Activated CD8-positive, alpha-beta T cell treated with anti-CD3 and anti-CD28 coated beads, Interleukin-2, amount 10 ng/mL, durations not matched to agents 7 days and 5 days (primary cell): ENCODE results near the gene SIM2. TPM values are rescaled to one million over a fixed set of nuclear protein-coding genes. Genes with fewer than 3 reads are reported as not detected.

ENCODE experiments used
- ATAC-seq: fragments of 150-1000 bp; cut with Tn5 transposase; one replicate; pipeline ENCODE4 v1.10.0; 2021; ENCODE audit warnings: moderate library complexity
- CTCF ChIA-PET: fragments of 350-600 bp; sonication (Branson Sonifier 250); formaldehyde crosslinking; loops from one replicate; lab custom pipeline; 2021; ENCODE audit warnings: antibody characterized with exemption; lab: Charles Lee
- POLR2A ChIA-PET: fragments of 350-600 bp; sonication (Branson Sonifier 250); formaldehyde crosslinking; loops from one replicate; lab custom pipeline; 2021; ENCODE audit warnings: antibody characterized with exemption; lab: Charles Lee
- DNase-seq: peaks from one replicate; pipeline ENCODE4 v3.0.0-alpha.2; 2020
- H3K27ac Mint-ChIP-seq: one replicate; pipeline ENCODE4 v1.8.0; 2021; ENCODE audit warnings: mild to moderate bottlenecking, mixed read lengths
- H3K27me3 Mint-ChIP-seq: one replicate; pipeline ENCODE4 v1.8.0; 2021; ENCODE audit warnings: low read depth, mixed read lengths
- H3K36me3 Mint-ChIP-seq: one replicate; pipeline ENCODE4 v1.8.0; 2021; ENCODE audit warnings: low read depth, mixed read lengths
- H3K4me1 Mint-ChIP-seq: one replicate; pipeline ENCODE4 v1.8.0; 2021; ENCODE audit warnings: low read depth, mixed read lengths
- H3K4me3 Mint-ChIP-seq: one replicate; pipeline ENCODE4 v1.8.0; 2021; ENCODE audit warnings: mild to moderate bottlenecking, mixed read lengths
- H3K9me3 Mint-ChIP-seq: one replicate; pipeline ENCODE4 v1.8.0; 2022; ENCODE audit warnings: mixed read lengths; ENCODE audit not compliant: insufficient read depth
- total RNA-seq, 2 experiments: library from RNA; stranded (reverse); gene quantifications; one replicate each; pipeline ENCODE4 v1.2.3, GENCODE V29; 2021

SIM2 gene
- total RNA-seq, 2 experiments from 2014 or later = not detected

DNA sequence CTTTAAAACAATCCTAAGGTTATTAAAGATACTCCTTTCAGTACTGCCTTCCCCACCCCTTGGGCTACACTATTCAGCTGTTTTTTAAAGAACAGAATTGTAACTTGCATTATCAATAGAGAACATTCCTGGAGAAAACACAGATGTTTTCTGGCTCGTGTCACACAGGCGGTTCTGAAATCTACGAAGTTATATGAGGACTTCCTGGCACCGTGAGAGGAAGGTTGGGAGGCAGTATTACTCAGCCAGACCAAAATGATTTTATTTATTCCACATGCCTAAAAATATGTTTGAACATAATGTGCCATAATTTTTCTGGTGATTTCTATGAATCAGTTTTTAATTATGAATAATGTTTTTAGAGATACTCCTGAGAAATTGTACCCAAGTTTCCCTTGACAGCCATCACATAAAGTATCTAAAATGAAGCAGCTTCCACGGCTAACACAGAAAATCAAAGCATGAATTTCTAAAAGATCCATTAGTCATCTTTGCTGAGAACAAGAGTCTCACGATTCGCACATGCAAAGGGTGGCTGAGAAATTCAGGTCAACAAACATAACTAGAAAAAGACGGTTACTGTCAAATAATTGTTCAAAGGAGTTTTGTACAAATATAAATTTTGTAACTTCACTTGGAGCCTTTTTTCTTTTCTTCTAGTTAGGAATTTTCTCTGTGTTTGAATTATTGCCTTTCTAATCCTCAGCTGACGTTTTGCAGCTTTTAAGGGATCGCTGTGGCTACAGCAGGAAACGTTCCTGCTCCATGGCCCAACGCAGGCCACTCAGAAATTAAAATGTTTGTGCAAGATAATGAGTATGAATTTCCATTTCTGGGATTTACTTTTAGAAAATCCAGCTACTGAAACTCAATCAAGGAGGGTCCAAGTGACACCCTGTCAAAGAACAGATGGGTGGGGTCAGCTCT, 8.0 kb upstream of the SIM2 start:
- no peaks in the 10 kb centered on the region for H3K36me3 Mint-ChIP-seq
- no peak overlapping the region for H3K4me3 Mint-ChIP-seq
- H3K4me1 Mint-ChIP-seq = peaks cover 5% of the 10 kb centered on the region
- H3K9me3 Mint-ChIP-seq = no peaks in the 10 kb centered on the region
- CTCF ChIA-PET = interaction anchor here (1.5 kb wide), 1 partner anchor 15 kb away, joined by 5 read pairs; no protein-coding TSS in a partner anchor
- DNase-seq = no peak
- POLR2A ChIA-PET = no interaction called here
- H3K27me3 Mint-ChIP-seq = peaks cover 62% of the 10 kb centered on the region
- H3K27ac Mint-ChIP-seq = no peak overlapping the region
- no peak for ATAC-seq

DNA sequence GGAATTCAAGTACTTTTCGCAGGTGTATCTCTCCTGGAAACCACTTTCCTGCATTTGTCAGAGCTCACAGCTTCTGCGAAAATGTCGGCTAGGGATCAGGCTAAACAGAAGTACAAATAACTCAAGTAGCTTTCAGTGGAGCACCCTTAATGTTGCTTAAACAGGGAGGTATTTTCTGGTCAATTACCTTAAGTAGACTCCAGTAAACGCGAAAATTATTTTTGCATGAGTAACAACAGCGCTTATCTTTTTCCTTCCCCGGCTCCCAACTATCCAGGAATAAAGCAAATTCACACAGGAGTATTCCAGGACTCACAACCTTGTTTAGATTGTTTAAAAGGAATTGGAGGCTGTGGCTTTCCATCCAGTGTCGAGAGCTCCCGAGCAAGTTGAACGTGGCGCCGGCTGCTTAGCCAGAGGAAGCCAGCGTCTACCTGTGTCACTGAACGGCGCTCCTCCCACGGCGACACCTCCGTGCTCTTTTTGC, 7.3 kb upstream of the SIM2 start:
- Mint-ChIP-seq H3K4me1 (peaks cover 5% of the 10 kb centered on the region), H3K36me3 (no peaks in the 10 kb centered on the region), H3K27me3 (peaks cover 68% of the 10 kb centered on the region), H3K27ac (no peak overlapping the region), H3K9me3 (no peaks in the 10 kb centered on the region), H3K4me3 (no peak overlapping the region)
- CTCF ChIA-PET = interaction anchor here (1.5 kb wide), 1 partner anchor 15 kb away, joined by 5 read pairs; no protein-coding TSS in a partner anchor
- ATAC-seq = no peak
- no peak for DNase-seq
- POLR2A ChIA-PET = no interaction called here

DNA sequence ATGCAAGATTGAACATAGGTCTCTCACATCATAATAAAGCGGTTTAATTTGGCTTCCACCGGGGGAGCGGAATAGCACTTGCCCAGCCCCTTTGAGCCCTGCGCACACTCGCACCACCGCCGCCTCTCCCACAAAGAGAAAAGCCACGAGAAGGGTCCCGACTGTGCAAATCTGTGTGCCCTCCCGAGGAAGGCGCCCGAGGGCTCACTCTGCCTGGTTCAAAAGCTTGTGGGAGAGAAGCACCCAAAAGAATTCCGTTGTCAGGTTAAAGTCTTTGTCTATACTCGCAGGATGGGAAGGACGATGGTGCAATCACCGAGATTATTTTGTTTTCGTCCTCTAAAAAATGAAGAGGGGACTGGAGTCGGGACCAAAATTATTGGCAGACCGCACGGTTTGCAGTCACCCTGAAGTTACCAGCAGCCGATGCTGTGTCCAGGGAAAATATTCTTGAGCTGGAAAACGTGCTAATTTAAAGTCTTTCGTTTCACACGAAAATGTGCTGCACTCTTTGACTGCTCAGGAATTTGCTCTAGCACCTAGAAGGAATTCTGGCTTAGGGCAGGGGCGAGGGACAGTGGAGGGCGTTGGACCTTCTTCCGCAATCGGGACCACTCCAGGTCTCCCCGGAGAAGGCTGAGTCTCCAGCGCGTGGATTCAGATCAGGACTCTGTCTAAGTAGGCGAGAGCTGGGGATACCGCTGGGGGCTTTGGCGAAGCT, 6.6 kb upstream of the SIM2 start:
- ChIA-PET CTCF (interaction anchor here (0.6 to 1.5 kb wide), 2 partner anchors 14 to 826 kb away, joined by 3 to 5 read pairs; no protein-coding TSS in a partner anchor), POLR2A (no interaction called here)
- DNase-seq (no peak), ATAC-seq (no peak)
- Mint-ChIP-seq H3K4me3 (no peak overlapping the region), H3K9me3 (no peaks in the 10 kb centered on the region), H3K4me1 (peaks cover 5% of the 10 kb centered on the region), H3K36me3 (no peaks in the 10 kb centered on the region), H3K27me3 (peaks cover 73% of the 10 kb centered on the region), H3K27ac (peak overlapping the region; percentile 36)

- CTCF ChIA-PET = interaction anchor here (0.6 kb wide), 1 partner anchor 825 kb away, joined by 3 read pairs; no protein-coding TSS in a partner anchor
- H3K4me1 Mint-ChIP-seq = peaks cover 5% of the 10 kb centered on the region
- POLR2A ChIA-PET = no interaction called here
These were observed 6.0 kb upstream of the SIM2 start for GRCh38 chr21:36692835-36693488.

DNA sequence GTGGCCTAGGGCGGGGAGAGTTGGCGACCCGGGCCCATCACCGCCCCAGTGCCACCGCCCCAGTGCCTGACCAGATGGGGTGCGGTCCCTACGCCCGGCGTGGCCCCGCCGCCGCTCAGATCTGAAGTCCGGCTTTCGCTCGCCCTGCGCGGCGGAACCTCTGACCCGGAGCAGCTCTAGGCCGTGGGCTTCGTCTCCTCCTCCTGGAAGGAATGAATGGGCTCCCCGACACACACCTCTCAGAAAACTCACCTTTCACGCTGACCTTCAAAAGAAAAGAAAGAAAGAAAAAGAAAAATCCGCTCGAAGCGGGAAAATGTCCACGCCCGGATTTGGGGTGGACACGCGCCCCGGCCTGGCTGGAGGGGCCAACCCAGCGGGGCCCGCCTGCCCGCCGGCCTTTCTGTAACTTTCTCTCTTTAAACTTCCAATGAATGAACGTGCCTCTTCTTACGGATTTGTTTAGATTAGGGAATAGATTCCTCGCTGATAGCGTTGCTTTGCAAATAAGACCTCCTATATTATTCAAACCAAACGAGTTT, 5.4 kb upstream of the SIM2 start:
- no peak overlapping the region for H3K4me3 Mint-ChIP-seq
- ATAC-seq (no peak), DNase-seq (no peak)
- H3K27me3 Mint-ChIP-seq = peaks cover 79% of the 10 kb centered on the region
- ChIA-PET POLR2A (no interaction called here), CTCF (no interaction called here)
- no peaks in the 10 kb centered on the region for H3K36me3 Mint-ChIP-seq
- H3K4me1 Mint-ChIP-seq = peaks cover 5% of the 10 kb centered on the region
- no peak overlapping the region for H3K27ac Mint-ChIP-seq
- H3K9me3 Mint-ChIP-seq = no peaks in the 10 kb centered on the region

More at GRCh38 chr21:36692835-36693488, 6.0 kb upstream of the SIM2 start:
- ATAC-seq (no peak), DNase-seq (no peak)
- H3K27ac Mint-ChIP-seq = no peak overlapping the region
- no peaks in the 10 kb centered on the region for H3K36me3 Mint-ChIP-seq
- H3K9me3 Mint-ChIP-seq = no peaks in the 10 kb centered on the region
- H3K4me3 Mint-ChIP-seq = no peak overlapping the region
- H3K27me3 Mint-ChIP-seq = peaks cover 77% of the 10 kb centered on the region

DNA sequence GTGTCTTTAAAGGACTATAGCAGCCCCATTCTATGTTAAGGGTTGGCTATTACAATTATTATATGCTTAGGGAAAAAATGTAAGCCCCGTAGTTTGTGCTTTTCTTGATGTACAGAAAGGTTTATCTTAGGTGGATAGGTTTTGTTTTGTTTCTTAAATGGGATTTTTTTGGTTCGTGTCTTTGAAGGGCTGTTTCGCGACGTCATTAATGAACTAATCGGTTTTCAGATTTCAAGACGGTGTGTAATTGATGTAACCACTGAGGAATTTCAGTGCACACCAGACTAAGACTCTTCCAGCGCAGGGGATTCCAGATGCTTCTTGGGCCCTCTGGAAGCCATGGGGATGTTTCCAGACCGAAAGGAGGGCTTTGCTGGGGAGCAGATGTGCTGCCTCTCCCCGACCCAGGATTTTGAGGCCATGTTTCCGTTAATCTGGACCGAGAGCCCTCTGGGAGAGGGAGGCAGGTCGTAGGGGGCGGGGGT, 4.8 kb upstream of the SIM2 start:
- Mint-ChIP-seq H3K36me3 (no peaks in the 10 kb centered on the region), H3K4me3 (no peak overlapping the region), H3K27ac (no peak overlapping the region), H3K27me3 (peaks cover 78% of the 10 kb centered on the region), H3K9me3 (no peaks in the 10 kb centered on the region), H3K4me1 (peaks cover 5% of the 10 kb centered on the region)
- no peak for DNase-seq
- ChIA-PET POLR2A (no interaction called here), CTCF (no interaction called here)
- no peak for ATAC-seq

- H3K27me3 Mint-ChIP-seq = peaks cover 77% of the 10 kb centered on the region
- H3K36me3 Mint-ChIP-seq = no peaks in the 10 kb centered on the region
- ChIA-PET POLR2A (no interaction called here), CTCF (no interaction called here)
- no peak for ATAC-seq
- H3K9me3 Mint-ChIP-seq = no peaks in the 10 kb centered on the region
- no peak overlapping the region for H3K4me3 Mint-ChIP-seq
- H3K27ac Mint-ChIP-seq = no peak overlapping the region
- no peak for DNase-seq
- H3K4me1 Mint-ChIP-seq = peaks cover 5% of the 10 kb centered on the region
These were observed 4.2 kb upstream of the SIM2 start for GRCh38 chr21:36694593-36695282.

- Mint-ChIP-seq H3K4me1 (peaks cover 8% of the 10 kb centered on the region), H3K9me3 (no peaks in the 10 kb centered on the region), H3K4me3 (no peak overlapping the region), H3K27me3 (peaks cover 77% of the 10 kb centered on the region), H3K36me3 (peaks cover 2% of the 10 kb centered on the region), H3K27ac (no peak overlapping the region)
- ATAC-seq = no peak
- DNase-seq = no peak
- CTCF ChIA-PET = no interaction called here
- POLR2A ChIA-PET = no interaction called here
These were observed 3.7 kb upstream of the SIM2 start for GRCh38 chr21:36695283-36695634.

DNA sequence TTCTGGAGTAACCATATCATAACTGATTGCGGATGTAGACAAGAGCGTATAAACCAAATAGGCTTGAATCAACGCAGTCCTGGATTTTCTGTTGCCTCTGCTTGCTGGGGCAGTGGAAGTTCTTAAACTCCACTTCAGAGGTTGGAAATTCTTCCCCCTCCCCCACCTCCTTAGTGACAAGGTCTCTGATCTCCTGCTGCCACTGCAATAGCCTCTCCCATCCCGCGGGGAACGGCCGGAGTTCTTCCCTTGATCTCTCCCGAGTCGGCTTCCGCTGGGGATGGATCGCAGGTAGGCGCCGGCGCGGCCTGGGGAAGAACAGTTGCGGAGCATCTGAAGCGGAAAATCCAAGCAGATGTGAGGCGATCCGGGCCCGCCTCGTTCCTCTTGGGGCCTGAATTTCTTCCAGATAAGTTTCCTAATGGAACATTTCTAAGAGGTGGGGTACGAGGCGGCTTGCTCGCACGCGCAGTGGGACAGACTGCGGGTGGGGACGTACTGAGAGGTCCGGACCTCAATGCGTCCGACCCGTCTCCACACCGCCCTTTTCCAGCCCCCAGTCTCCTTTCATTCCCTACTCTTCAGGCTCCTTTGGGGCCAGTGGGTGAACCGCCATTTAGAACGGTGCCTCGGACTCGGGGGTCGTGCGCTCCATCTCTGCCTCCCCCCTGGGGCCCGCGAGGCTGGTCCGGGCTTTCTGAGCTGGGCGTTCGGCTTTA, 3.1 kb upstream of the SIM2 start:
- no peak for ATAC-seq
- CTCF ChIA-PET = no interaction called here
- no peaks in the 10 kb centered on the region for H3K9me3 Mint-ChIP-seq
- peaks cover 77% of the 10 kb centered on the region for H3K27me3 Mint-ChIP-seq
- POLR2A ChIA-PET = no interaction called here
- DNase-seq = no peak
- peaks cover 2% of the 10 kb centered on the region for H3K36me3 Mint-ChIP-seq
- peak overlapping the region; percentile 5 for H3K4me3 Mint-ChIP-seq
- H3K4me1 Mint-ChIP-seq = peaks cover 13% of the 10 kb centered on the region
- H3K27ac Mint-ChIP-seq = peak overlapping the region; percentile 5

DNA sequence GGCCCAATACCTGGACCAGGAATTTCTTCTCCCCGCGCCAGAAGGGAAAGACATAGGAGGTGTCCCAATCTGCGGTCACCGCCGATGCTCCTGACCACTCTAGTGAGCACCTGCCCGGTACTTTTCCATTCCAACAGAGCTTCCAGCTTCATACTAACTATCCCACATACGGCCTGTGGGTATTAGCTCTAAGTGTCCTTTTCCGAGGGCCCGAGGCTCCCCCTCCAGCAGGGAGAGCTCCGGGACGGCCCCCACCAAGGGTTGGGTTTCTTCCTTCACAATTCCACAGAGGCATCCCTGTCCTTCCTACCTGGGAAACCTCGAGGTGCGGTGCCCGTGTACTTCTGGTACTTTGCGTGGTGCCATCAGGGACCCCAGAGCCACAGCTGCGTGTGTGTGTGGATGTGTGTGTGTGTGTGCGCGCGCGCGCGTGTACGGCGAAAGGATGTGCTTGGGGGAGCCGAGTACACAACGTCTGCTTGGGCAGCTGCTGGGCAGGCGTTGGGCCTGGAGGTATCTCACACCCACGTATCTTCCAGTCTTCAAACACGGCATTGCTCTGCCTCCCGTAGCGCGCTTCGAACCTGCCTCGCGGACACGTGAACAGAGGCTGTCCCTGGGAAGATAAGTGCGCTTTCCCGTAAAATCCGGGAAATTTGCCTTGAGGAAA, 2.4 kb upstream of the SIM2 start:
- Mint-ChIP-seq H3K9me3 (no peaks in the 10 kb centered on the region), H3K36me3 (peaks cover 2% of the 10 kb centered on the region), H3K27ac (no peak overlapping the region), H3K4me1 (peaks cover 16% of the 10 kb centered on the region), H3K4me3 (peak overlapping the region; percentile 5), H3K27me3 (peaks cover 74% of the 10 kb centered on the region)
- ATAC-seq (no peak), DNase-seq (no peak)
- ChIA-PET CTCF (no interaction called here), POLR2A (no interaction called here)
